Effector CD4-positive, alpha-beta T cell (primary cell): ENCODE measurements around the gene RASGRF1.

Source experiments
- DNase-seq: peaks from one replicate; pipeline ENCODE4 v3.0.0-alpha.2; 2020

Gene RASGRF1

GRCh38 chr15:79067072-79067833 is 23.3 kb downstream of the RASGRF1 start:
- no peak for DNase-seq

- DNase-seq = no peak
Observed at GRCh38 chr15:79066391-79067071, 24.0 kb downstream of the RASGRF1 start.

GRCh38 chr15:79065706-79066376 is 24.7 kb downstream of the RASGRF1 start:
- no peak for DNase-seq

- no peak for DNase-seq
Observed at GRCh38 chr15:79065361-79065705, 25.2 kb downstream of the RASGRF1 start.

GRCh38 chr15:79064496-79064895 is 26.1 kb downstream of the RASGRF1 start:
- DNase-seq = no peak

GRCh38 chr15:79060175-79060574 is 30.4 kb downstream of the RASGRF1 start:
- no peak for DNase-seq

- no peak for DNase-seq
Observed at GRCh38 chr15:79059081-79059572, 31.5 kb downstream of the RASGRF1 start.

GRCh38 chr15:79058260-79058850 is 32.2 kb downstream of the RASGRF1 start:
- no peak for DNase-seq

- no peak for DNase-seq
Observed at GRCh38 chr15:79057050-79057449, 33.5 kb downstream of the RASGRF1 start.

- DNase-seq = no peak
Observed at GRCh38 chr15:79054350-79054749, 36.2 kb downstream of the RASGRF1 start.

- DNase-seq = no peak
Observed at GRCh38 chr15:79053894-79054293, 36.7 kb downstream of the RASGRF1 start.

GRCh38 chr15:79051941-79052731 is 38.4 kb downstream of the RASGRF1 start:
- no peak for DNase-seq

- no peak for DNase-seq
Observed at GRCh38 chr15:79051029-79051428, 39.6 kb downstream of the RASGRF1 start.

GRCh38 chr15:79050341-79050740 is 40.2 kb downstream of the RASGRF1 start:
- no peak for DNase-seq

GRCh38 chr15:79049416-79049815 is 41.2 kb downstream of the RASGRF1 start:
- no peak for DNase-seq

GRCh38 chr15:79047676-79048439 is 42.7 kb downstream of the RASGRF1 start:
- no peak for DNase-seq

GRCh38 chr15:79046691-79047404 is 43.7 kb downstream of the RASGRF1 start:
- DNase-seq = no peak

- DNase-seq = no peak
Observed at GRCh38 chr15:79045041-79045440, 45.5 kb downstream of the RASGRF1 start.

GRCh38 chr15:79042213-79042928 is 48.2 kb downstream of the RASGRF1 start:
- DNase-seq = no peak

GRCh38 chr15:79041601-79042168 is 48.9 kb downstream of the RASGRF1 start:
- no peak for DNase-seq
